Suprapubic skin (tissue), 4 donors: Measurements from ENCODE around the gene TMEM208.

Source experiments
- CTCF ChIP-seq, 2 donors: fragments of 200-600 bp in 1 of 2; fragments of 450-650 bp in 1 of 2; sonication (generic) in 1 of 2; IDR thresholded peaks; one replicate each; pipeline ENCODE4 v1.5.1; 2016 to 2019; ENCODE audit warnings: antibody characterized with exemption in 2 of 2, mild to moderate bottlenecking in 1 of 2, moderate library complexity in 1 of 2
- EP300 ChIP-seq: sonication (generic); formaldehyde crosslinking; IDR thresholded peaks from one replicate; pipeline ENCODE4 v1.6.1; 2017; ENCODE audit warnings: antibody characterized with exemption
- POLR2A ChIP-seq, 2 donors: fragments of 450-650 bp; IDR thresholded peaks; one replicate each; pipeline ENCODE4 v1.6.1; 2017; ENCODE audit warnings: antibody characterized with exemption in 2 of 2, mild to moderate bottlenecking in 2 of 2, moderate library complexity in 2 of 2
- POLR2AphosphoS5 ChIP-seq, 3 donors: sonication (generic); formaldehyde crosslinking; IDR thresholded peaks; one replicate each; pipeline ENCODE4 v1.6.1; 2017; ENCODE audit warnings: antibody characterized with exemption in 3 of 3

- TF ChIP-seq CTCF (IDR thresholded peaks at IDR 0.05) (no peak), EP300 (no peak), POLR2AphosphoS5 (IDR thresholded peaks at IDR 0.05) (no peak), POLR2A (IDR thresholded peaks at IDR 0.05) (no peak)
Observed at GRCh38 chr16:67234180-67234597, 7.3 kb downstream of the TMEM208 start.
